GM23248 (cell line): Measurements from ENCODE around the gene THOC1.

ENCODE experiments used
- EZH2 ChIP-seq: fragments of 200-600 bp; sonication (generic); IDR thresholded peaks from 2 replicates; pipeline ENCODE4 v1.6.1; 2018; ENCODE audit warnings: antibody characterized with exemption, mild to moderate bottlenecking; ENCODE audit not compliant: insufficient read depth, poor library complexity, severe bottlenecking
- EZH2phosphoT487 ChIP-seq: fragments of 200-600 bp; sonication (generic); IDR thresholded peaks from 2 replicates; pipeline ENCODE4 v1.6.1; 2018; ENCODE audit warnings: antibody characterized with exemption, moderate library complexity, mild to moderate bottlenecking, low read depth; ENCODE audit not compliant: insufficient read depth

DNA sequence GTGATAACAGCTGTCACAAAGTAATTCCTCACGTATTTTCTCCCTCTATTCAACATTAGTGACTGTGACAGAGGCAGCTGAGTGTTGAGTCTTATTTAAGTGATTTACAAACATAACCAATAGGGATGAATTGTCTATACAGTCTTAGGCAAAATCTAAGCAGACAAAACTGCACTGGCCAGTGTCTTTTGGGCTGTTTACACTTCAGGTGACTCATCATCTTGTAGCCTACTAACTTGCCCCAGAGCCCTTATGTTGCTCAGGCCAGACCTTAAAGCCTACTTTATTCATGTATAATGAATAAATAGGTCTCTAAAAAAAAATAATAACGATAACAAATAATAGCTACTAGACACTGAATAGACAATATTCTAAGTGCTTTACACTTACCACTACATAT lies 17.2 kb downstream of the THOC1 start:
- TF ChIP-seq EZH2 (no peak), EZH2phosphoT487 (no peak)
